DND-41 (cell line): ENCODE measurements around the gene HOXD12.
A peak's percentile ranks its signal among the peaks of the same experiment; 100 is the strongest.

Source experiments
- EZH2 ChIP-seq: IDR thresholded peaks from 3 replicates; pipeline ENCODE4 v1.6.1; 2012; ENCODE audit warnings: borderline replicate concordance, low read depth, mild to moderate bottlenecking, moderate library complexity, low read length, inconsistent platforms; ENCODE audit not compliant: severe bottlenecking
- TF ChIP-seq, protein P1 (sequence below): IDR thresholded peaks from 2 replicates; pipeline ENCODE4 v1.5.1; 2012; ENCODE audit warnings: borderline replicate concordance, low read length, moderate library complexity, mild to moderate bottlenecking; ENCODE audit not compliant: poor library complexity, severe bottlenecking; ENCODE audit errors: extremely low read depth

- no peak for TF ChIP-seq EZH2
- TF ChIP-seq, protein P1, sequence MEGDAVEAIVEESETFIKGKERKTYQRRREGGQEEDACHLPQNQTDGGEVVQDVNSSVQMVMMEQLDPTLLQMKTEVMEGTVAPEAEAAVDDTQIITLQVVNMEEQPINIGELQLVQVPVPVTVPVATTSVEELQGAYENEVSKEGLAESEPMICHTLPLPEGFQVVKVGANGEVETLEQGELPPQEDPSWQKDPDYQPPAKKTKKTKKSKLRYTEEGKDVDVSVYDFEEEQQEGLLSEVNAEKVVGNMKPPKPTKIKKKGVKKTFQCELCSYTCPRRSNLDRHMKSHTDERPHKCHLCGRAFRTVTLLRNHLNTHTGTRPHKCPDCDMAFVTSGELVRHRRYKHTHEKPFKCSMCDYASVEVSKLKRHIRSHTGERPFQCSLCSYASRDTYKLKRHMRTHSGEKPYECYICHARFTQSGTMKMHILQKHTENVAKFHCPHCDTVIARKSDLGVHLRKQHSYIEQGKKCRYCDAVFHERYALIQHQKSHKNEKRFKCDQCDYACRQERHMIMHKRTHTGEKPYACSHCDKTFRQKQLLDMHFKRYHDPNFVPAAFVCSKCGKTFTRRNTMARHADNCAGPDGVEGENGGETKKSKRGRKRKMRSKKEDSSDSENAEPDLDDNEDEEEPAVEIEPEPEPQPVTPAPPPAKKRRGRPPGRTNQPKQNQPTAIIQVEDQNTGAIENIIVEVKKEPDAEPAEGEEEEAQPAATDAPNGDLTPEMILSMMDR: peak; percentile 79
Observed at GRCh38 chr2:176085861-176086771, 13.5 kb upstream of the HOXD12 start.
